Activated B cell treated with CpG ODN at 0.5 μM for 24 hours (primary cell): ENCODE measurements around the gene BCAP31. TPM values are rescaled to one million over a fixed set of nuclear protein-coding genes. Genes with fewer than 3 reads are reported as not detected.
"Not testable (repeated sequence)": the region's sequence is repeated elsewhere in the genome, so short reads cannot be mapped to it uniquely, and the experiment has no call there.

ENCODE experiments used
- ATAC-seq: fragments of 200-7000 bp; cut with Tn5 transposase; one replicate; pipeline ENCODE4 v1.10.0; 2021; ENCODE audit warnings: low read depth, mild to moderate bottlenecking, moderate library complexity
- CTCF ChIA-PET: fragments of 350-600 bp; sonication (Branson Sonifier 250); formaldehyde crosslinking; loops from one replicate; lab custom pipeline; 2021; ENCODE audit warnings: antibody characterized with exemption; lab: Charles Lee
- POLR2A ChIA-PET: fragments of 350-600 bp; sonication (Branson Sonifier 250); formaldehyde crosslinking; loops from one replicate; lab custom pipeline; 2021; ENCODE audit warnings: antibody characterized with exemption; lab: Charles Lee
- DNase-seq: peaks from one replicate; pipeline ENCODE4 v3.0.0; 2022
- H3K27ac Mint-ChIP-seq: one replicate; pipeline ENCODE4 v1.8.0; 2020; ENCODE audit warnings: mixed read lengths
- H3K27me3 Mint-ChIP-seq: one replicate; pipeline ENCODE4 v1.8.0; 2021; ENCODE audit warnings: mixed read lengths
- H3K36me3 Mint-ChIP-seq: one replicate; pipeline ENCODE4 v1.8.0; 2021; ENCODE audit warnings: low read depth, mixed read lengths
- H3K4me1 Mint-ChIP-seq: one replicate; pipeline ENCODE4 v1.8.0; 2021; ENCODE audit warnings: mixed read lengths
- H3K4me3 Mint-ChIP-seq: one replicate; pipeline ENCODE4 v1.8.0; 2020; ENCODE audit warnings: mild to moderate bottlenecking, mixed read lengths
- H3K9me3 Mint-ChIP-seq: one replicate; pipeline ENCODE4 v1.8.0; 2020; ENCODE audit warnings: mixed read lengths
- intact Hi-C: fragments of 100-400 bp; cut with micrococcal nuclease; formaldehyde crosslinking; loops from one replicate; pipeline ENCODE4 v1.15.1; 2024
- total RNA-seq: library from RNA; stranded (reverse); gene quantifications from 2 replicates; pipeline ENCODE4 v1.2.3, GENCODE V29; 2022
- TF ChIP-seq, protein P1 (sequence below): fragments of 200-600 bp; IDR thresholded peaks from one replicate; pipeline ENCODE4 v1.8.0; 2022; ENCODE audit warnings: antibody characterized with exemption, mild to moderate bottlenecking

The BCAP31 gene
- total RNA-seq, 1 donor from 2014 or later = 90.5 TPM

DNA sequence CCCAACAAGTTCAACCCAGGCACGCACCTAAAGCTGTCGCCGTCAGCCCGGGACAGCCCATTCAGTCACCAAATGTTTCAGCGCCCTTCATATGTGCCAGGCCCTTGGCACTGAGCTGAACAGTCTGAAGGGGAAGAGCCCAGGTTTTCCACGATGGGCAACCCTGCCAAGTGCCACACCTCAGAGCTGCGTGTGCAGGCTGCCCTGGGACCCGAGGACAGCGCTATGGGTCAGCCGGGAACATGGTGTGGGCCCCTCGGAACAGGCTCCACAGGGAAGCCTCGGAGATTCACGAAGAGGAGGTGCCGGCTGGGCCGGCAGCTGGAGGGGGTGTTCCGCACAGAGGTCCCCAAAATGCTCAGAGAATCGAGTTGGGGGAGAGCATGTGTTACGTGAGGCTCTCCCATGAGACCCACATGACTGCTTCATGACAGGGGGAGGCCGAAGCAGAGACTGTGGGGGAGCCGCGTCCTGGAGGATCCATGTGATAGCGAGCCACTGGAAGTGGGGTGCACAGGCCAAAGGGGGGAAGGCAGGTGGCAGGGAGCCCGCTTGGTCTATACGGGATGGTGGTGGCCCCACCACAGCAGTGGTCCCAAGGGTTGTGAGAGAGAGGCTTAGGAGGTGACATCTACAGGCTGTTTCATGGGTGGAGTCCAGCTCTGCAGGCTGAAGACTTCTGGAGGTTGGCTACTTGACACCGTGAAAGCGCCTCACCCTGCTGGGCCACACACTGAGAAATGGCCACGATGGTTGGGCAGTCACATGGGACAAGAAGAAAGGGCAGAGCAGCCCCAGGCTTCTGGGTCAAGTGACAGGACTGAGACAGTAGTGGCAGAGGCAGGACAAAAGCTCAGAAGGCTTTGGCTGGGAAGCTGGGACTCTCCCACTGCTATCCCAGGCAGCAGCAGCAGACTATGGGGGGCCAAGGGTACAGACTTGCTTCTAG lies 14.2 kb downstream of the BCAP31 start:
- ATAC-seq = no peak
- intact Hi-C loops = no loop called here
- ChIA-PET CTCF (no interaction called here), POLR2A (no interaction called here)
- Mint-ChIP-seq H3K27me3 (no peaks in the 10 kb centered on the region), H3K9me3 (no peaks in the 10 kb centered on the region), H3K4me1 (no peaks in the 10 kb centered on the region), H3K27ac (no peak overlapping the region), H3K36me3 (peaks cover 50% of the 10 kb centered on the region), H3K4me3 (no peak overlapping the region)
- no peak for DNase-seq
- TF ChIP-seq, protein P1, sequence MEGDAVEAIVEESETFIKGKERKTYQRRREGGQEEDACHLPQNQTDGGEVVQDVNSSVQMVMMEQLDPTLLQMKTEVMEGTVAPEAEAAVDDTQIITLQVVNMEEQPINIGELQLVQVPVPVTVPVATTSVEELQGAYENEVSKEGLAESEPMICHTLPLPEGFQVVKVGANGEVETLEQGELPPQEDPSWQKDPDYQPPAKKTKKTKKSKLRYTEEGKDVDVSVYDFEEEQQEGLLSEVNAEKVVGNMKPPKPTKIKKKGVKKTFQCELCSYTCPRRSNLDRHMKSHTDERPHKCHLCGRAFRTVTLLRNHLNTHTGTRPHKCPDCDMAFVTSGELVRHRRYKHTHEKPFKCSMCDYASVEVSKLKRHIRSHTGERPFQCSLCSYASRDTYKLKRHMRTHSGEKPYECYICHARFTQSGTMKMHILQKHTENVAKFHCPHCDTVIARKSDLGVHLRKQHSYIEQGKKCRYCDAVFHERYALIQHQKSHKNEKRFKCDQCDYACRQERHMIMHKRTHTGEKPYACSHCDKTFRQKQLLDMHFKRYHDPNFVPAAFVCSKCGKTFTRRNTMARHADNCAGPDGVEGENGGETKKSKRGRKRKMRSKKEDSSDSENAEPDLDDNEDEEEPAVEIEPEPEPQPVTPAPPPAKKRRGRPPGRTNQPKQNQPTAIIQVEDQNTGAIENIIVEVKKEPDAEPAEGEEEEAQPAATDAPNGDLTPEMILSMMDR = no peak

DNA sequence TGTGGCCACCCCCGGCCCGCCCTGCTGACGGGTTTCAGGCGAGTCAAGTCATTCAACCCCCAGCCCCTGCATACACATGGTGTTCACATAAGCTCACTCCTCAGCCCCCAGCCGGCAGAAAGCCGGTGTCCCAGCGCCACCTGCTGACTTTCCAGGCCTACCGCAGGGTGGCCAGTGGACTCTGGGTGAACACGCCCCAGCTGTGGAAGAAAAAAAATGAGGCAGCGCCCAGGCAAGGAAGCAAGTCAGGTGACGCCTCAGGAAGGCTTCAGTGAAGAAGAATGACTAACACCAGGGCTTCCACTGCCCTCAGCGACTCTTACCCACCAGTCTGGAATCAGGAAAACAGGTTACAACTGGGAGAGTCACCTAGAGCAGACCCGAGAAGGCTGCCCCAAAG lies 15.8 kb downstream of the BCAP31 start:
- intact Hi-C loops = loop anchor here (1.0 kb wide), 1 partner anchor 169 kb away; no protein-coding TSS in a partner anchor
- POLR2A ChIA-PET = no interaction called here
- Mint-ChIP-seq H3K4me3 (no peak overlapping the region), H3K27me3 (no peaks in the 10 kb centered on the region), H3K4me1 (no peaks in the 10 kb centered on the region), H3K9me3 (no peaks in the 10 kb centered on the region), H3K27ac (no peak overlapping the region), H3K36me3 (peaks cover 54% of the 10 kb centered on the region)
- DNase-seq (no peak), ATAC-seq (peak; percentile 40)
- CTCF ChIA-PET = interaction anchor here (1.8 kb wide), 1 partner anchor 169 kb away, joined by 4 read pairs; no protein-coding TSS in a partner anchor
- TF ChIP-seq, protein P1 = no peak

DNA sequence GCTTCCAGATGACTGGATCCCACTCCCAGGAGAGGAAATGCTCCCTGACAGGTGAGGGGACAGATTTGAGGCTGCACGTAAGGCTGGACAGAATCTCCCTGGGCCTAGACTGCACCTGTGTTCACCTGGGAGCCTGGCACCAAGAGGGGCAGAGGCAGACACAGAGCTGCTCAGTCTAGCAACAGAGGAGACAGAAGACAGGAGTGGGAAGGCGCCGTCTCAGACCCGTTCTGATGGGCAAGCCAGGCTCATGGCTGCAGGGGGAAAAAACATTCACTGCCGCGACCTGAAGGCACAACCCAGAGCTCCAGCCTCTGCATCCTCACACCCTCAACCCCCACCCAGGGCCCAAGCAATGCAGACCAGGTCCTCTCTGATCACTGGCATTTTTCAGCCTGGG lies 16.8 kb downstream of the BCAP31 start:
- Mint-ChIP-seq H3K36me3 (peaks cover 48% of the 10 kb centered on the region), H3K27ac (no peak overlapping the region), H3K9me3 (no peaks in the 10 kb centered on the region), H3K27me3 (no peaks in the 10 kb centered on the region), H3K4me3 (no peak overlapping the region), H3K4me1 (no peaks in the 10 kb centered on the region)
- TF ChIP-seq, protein P1 = no peak
- ChIA-PET CTCF (interaction anchor here (1.8 kb wide), 1 partner anchor 168 kb away, joined by 4 read pairs; no protein-coding TSS in a partner anchor), POLR2A (no interaction called here)
- ATAC-seq = no peak
- no peak for DNase-seq
- intact Hi-C loops = no loop called here

- peaks cover 51% of the 10 kb centered on the region for H3K36me3 Mint-ChIP-seq
- no peaks in the 10 kb centered on the region for H3K27me3 Mint-ChIP-seq
- ATAC-seq = no peak
- H3K4me3 Mint-ChIP-seq = no peak overlapping the region
- TF ChIP-seq, protein P1 = no peak
- ChIA-PET CTCF (no interaction called here), POLR2A (no interaction called here)
- no peak overlapping the region for H3K27ac Mint-ChIP-seq
- no peaks in the 10 kb centered on the region for H3K9me3 Mint-ChIP-seq
- H3K4me1 Mint-ChIP-seq = no peaks in the 10 kb centered on the region
- intact Hi-C loops = no loop called here
- no peak for DNase-seq
Observed at GRCh38 chrX:153706799-153707198, 17.4 kb downstream of the BCAP31 start.

GRCh38 chrX:153705403-153706060 lies 18.7 kb downstream of the BCAP31 start:
- POLR2A ChIA-PET, H3K4me3 Mint-ChIP-seq: not testable (repeated sequence)
- CTCF ChIA-PET = interaction anchor here (1.3 kb wide), 1 partner anchor 18 kb away, joined by 3 read pairs; the partner anchor contains the start of gene SLC6A8

DNA sequence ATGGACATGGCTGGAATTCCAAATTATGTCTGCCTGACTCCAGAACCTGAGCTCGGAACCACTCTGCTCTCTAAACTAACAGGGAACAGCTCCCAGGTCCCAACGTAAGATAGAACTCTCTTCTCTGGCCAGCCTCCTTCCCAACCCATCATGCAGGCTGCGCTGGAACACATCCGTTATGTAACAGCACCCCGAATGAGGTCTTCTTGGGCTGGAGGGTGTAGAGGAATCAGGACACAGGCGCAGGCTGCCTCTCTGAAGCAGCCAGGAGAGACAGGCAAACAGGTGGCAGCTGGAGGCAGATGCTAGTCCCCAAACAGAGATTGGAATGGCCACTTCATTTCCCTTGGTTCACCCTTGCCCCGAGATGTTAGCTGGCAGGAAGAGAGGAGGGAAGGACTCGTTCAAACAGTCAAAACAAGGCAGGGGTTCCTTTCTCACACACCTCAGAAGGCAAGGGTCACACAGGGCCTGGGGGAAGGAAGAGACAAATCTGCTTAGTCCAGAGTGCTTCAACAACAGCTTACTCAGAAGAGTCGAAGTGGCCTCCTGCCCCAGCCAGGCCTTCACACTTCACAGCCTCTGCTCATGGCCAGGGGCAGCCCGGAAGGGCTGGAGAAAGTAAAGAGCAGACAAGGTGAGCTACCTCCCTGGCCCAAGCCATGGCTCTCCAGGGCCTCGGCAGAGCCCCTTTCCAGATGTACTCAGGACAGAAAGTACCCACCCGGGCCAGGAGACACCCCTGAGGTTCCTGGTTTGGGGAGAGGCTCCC lies 19.4 kb downstream of the BCAP31 start:
- CTCF ChIA-PET = interaction anchor here (1.3 kb wide), 1 partner anchor 18 kb away, joined by 3 read pairs; the partner anchor contains the start of gene SLC6A8
- H3K27ac Mint-ChIP-seq, POLR2A ChIA-PET, H3K4me1 Mint-ChIP-seq, ATAC-seq, H3K27me3 Mint-ChIP-seq, H3K9me3 Mint-ChIP-seq, H3K4me3 Mint-ChIP-seq, DNase-seq, intact Hi-C loops: not testable (repeated sequence)
- peaks cover 46% of the 10 kb centered on the region for H3K36me3 Mint-ChIP-seq

More at GRCh38 chrX:153705403-153706060, 18.7 kb downstream of the BCAP31 start:
- intact Hi-C loops, H3K27me3 Mint-ChIP-seq, H3K4me1 Mint-ChIP-seq, DNase-seq, H3K27ac Mint-ChIP-seq, ATAC-seq, H3K9me3 Mint-ChIP-seq: not testable (repeated sequence)
- peaks cover 49% of the 10 kb centered on the region for H3K36me3 Mint-ChIP-seq
